Fibroblast of skin of left quadriceps (primary cell): ENCODE measurements around the gene C17orf67.

Source experiments
- DNase-seq, 2 experiments: peaks; one replicate each; pipeline ENCODE4 v3.0.0-alpha.2; 2013; ENCODE audit warnings: low read depth in 2 of 2

The C17orf67 gene

GRCh38 chr17:56808503-56808902 is 25.2 kb downstream of the C17orf67 start:
- DNase-seq = no peak

- no peak for DNase-seq
Observed at GRCh38 chr17:56807723-56808122, 26.0 kb downstream of the C17orf67 start.

GRCh38 chr17:56806949-56807348 is 26.8 kb downstream of the C17orf67 start:
- DNase-seq = no peak

GRCh38 chr17:56804454-56804853 is 29.3 kb downstream of the C17orf67 start:
- no peak for DNase-seq

GRCh38 chr17:56803071-56803470 is 30.6 kb downstream of the C17orf67 start:
- DNase-seq = no peak

- no peak for DNase-seq
Observed at GRCh38 chr17:56801459-56802178, 32.1 kb downstream of the C17orf67 start.

- no peak for DNase-seq
Observed at GRCh38 chr17:56798916-56799315, 34.8 kb downstream of the C17orf67 start.

- DNase-seq = no peak
Observed at GRCh38 chr17:56796536-56796935, 37.2 kb downstream of the C17orf67 start.

GRCh38 chr17:56795221-56795865 is 38.4 kb downstream of the C17orf67 start:
- DNase-seq = no peak

GRCh38 chr17:56793957-56794356 is 39.8 kb downstream of the C17orf67 start:
- no peak for DNase-seq

- no peak for DNase-seq
Observed at GRCh38 chr17:56793531-56793930, 40.2 kb downstream of the C17orf67 start.

GRCh38 chr17:56792267-56792666 is 41.5 kb downstream of the C17orf67 start:
- no peak for DNase-seq

- DNase-seq = peak; percentile 77 to 79
Observed at GRCh38 chr17:56786989-56787482, 46.7 kb downstream of the C17orf67 start.

GRCh38 chr17:56785997-56786680 is 47.6 kb downstream of the C17orf67 start:
- no peak for DNase-seq

- DNase-seq = no peak
Observed at GRCh38 chr17:56785405-56785804, 48.3 kb downstream of the C17orf67 start.

GRCh38 chr17:56782338-56782737 is 51.4 kb downstream of the C17orf67 start:
- no peak for DNase-seq

- no peak for DNase-seq
Observed at GRCh38 chr17:56781906-56782305, 51.8 kb downstream of the C17orf67 start.

GRCh38 chr17:56779898-56780777 is 53.6 kb downstream of the C17orf67 start:
- peak in 1 of 2 experiments; percentile 27 for DNase-seq

- no peak for DNase-seq
Observed at GRCh38 chr17:56779322-56779721, 54.4 kb downstream of the C17orf67 start.

- no peak for DNase-seq
Observed at GRCh38 chr17:56778898-56779297, 54.8 kb downstream of the C17orf67 start.

- DNase-seq = no peak
Observed at GRCh38 chr17:56777859-56778258, 55.9 kb downstream of the C17orf67 start.

GRCh38 chr17:56774650-56775049 is 59.1 kb downstream of the C17orf67 start:
- DNase-seq = no peak
